NCI-H526 (cell line): Measurements from ENCODE around the gene TPRG1L.

Experiments used
- DNase-seq, 2 experiments: peaks; one replicate each; lab custom pipeline; 2025; lab: John Stamatoyannopoulos, UW

Gene TPRG1L

DNA sequence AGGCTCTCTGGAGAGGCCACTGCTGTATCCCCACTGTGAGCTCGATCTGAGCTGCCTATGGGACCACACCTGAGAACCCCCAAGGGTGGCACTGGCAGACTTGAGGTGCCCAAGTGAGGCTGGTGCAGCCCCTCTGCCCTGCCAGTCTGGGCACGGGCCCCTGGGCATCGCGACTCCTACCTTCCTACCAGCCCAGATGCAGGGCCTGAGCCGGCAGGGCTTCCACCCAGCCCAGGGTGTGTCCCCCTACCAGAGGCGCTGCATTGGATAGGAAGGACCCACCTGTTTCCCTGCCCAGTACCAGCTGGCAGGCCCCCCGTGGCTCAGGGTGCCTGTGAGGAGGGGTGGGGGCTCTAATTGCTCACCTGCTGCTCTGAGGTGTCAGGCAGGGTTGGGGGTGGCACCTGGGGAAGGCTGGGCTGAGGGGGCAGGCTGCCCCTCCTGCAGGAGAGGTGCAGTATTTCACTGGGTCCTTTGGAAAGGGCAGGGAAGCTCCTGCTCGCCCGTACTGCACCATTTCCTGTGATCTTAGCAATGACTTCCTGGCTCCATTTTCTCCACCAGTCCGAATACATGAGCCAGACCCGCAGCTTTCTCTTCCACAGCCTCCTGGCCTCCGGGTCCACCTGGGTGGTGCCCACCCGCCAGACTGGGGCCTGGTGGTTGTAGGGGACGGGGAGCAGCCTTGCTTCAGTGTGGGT lies 39.3 kb downstream of the TPRG1L start:
- peak; percentile 23 to 61 for DNase-seq

DNA sequence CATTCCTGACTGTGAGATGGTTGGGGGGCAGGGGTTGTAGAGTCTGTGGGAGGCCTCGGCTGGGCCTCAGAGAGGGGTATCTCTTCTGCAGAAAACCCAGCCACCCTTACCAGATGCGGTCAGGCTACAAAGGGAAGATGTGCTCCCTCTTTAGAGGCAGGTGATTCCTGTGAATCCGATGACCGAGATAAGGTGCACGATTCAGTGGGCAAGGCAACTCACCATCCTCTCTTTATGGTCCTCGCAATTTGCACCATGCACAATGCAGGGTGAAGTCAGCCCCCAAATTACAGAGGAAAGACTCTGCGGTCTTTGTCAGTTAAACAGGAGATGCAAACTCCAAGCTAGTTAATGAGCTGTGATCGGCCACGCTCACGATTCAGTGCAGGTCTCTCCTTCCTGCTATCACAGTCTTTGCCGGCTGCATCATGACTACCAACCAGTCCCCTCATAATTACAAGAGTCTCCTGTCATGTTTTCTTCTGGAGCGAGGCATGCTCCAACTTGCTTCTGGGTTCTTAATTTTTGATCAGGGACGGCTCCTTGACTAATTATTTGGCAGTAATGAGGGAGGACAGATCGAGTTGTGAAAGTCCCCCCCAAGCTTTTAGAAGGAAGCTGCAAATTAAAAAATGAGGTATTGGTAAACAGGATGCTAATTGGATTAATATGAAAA lies 40.0 kb downstream of the TPRG1L start:
- peak; percentile 78 to 81 for DNase-seq

DNA sequence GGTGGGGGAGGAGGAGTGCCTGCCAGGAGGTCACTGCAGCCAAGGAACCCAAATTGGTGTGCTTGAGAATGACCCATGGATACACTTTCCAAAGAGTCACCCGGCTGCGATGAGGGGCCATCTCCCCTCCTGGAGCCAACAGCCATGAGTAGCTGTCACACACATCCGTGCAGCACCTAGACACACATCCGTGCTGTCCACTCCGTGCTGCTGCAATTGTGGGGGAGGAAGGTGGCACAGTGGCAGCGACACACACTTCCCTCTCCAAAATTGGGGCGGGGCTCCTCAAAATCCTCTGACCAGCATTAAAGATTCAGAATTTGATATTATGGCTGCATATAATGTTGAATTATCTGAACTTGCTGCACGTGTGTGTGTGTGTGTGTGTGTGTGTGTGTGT lies 43.3 kb downstream of the TPRG1L start:
- no peak for DNase-seq

DNA sequence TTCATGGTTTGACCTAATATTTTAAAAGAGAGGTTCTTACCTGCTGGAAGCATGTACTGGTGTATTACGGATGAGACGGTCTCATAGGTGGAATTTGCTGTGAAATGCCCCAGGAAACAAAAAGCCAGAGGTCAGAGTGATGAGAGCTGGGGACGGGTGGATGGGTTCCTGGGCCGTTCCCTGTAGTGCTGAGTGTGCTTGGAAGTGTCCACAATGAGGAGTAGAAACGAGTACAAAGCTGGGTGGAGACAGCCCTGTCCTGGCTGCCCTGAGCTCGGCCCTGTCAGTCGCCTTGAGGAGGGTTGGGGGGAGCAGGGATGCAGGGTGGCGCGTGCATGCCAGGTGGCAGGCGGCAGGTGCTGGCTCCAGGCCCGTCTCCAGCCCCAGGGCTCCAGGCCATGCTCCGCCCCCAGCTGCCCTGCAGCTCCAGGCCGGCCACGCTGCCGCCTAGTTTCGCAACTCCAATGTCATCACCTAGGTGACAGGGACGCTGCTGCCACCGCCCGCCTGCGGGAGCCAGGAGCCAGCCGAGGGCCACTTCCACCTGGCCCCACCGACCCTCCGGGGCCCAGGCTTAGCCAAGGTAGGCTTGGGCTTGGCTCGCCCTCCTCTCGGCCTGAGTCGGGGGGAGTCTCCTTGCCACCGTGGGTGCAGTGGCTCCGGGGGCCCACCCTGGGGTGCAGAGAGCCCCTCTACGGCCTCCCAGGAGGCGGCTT lies 43.9 kb downstream of the TPRG1L start:
- peak; percentile 60 to 93 for DNase-seq

DNA sequence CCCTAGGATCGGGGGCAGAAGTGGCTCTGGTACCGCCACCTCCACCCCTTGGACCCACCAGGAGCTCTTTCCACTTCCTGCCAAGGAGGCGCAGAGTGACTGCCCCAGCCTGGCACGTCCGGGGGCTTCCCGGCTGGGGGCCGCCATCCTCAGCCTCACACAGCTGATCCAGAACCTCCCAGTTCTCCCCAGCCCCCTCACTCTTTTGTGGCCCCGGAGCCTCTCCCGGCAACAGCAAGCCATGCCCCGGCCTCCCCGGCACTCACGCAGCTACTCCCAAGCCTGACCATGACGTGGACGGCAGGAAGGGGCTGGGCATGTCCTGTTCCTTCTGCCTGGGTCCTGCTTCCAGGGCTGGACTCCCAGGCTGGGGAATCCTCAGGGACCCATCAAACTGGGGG lies 44.6 kb downstream of the TPRG1L start:
- DNase-seq: no peak

DNA sequence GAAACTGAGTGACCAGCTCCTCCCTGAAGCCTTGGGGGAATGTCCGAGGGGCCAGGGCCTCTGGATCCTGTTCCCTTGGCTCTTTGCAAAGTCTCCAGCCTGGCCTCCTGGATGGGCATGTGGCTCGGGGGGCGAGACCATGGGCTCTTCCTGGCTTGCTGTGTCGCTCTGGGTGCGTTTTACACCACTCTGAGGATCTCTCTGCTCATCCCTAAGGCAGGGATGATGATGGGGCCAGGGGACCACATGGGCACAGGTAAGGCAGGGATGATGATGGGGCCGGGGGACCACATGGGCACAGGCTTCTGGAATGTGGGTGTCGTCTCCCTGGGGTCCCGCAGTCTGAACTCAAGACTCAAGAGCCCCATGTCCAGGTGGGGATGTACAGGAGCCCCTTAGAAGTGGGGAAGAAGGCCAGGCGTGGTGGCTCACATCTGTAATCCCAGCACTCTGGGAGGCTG lies 45.2 kb downstream of the TPRG1L start:
- no peak for DNase-seq

DNA sequence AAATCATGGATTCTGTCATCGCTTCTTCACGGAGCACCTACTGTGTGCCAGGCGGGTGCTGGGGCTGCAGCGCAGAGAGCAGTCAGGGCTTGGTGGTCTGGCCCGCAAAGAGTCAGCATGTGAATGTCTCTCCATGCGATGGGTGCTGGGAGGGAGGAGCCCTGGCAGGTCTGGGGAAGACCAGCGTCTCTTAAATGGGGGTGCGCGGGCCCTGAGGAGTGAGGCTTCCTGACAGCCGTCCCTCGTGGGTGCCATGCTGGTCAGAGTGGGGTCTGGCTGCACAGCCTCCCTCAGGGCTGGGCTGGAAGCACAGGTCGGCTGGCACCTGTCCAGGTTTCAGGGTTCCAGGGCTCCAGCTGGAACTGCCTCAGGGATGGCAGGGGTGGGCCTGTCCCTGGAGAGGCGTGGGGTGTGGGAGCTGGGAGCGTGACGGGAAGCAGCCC lies 46.0 kb downstream of the TPRG1L start:
- no peak for DNase-seq

DNA sequence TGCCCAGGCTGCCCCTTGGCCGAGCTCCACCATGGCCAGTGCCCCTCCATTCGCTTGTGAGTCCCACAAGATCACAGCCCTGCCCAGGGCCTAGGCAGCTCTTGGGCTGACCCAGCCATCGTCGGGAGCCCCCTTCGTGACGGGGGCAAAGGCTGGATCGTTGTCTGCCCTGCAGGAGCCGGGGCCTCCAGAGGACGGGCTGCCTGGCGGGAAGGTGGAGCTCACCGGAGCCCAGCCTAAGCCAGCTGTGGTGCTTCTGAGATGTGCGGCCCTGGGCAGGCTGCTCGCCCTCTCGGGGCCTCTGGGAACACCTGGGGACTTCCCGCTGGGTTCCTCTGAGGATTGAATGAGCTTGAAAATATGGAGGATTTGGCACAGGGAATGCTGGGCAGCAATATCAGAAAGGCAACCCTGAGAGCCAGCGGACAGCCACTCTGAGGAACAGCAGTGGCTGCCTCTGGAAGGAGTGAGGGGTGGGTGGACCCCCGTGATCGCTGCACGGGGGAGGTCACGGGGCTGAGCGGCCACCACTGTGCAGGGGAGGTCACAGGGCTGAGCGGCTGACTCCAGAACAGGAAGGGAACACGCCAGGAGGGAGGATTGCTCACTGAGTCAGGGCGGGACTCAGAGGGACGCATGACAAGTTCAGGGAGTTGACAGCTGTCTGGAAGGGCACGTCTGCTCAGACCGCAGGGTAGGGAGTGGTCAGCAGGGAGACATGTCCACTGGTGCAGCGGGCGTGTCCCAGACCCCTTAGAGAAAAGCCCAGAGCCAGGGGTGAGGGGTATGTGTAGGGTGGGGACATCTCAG lies 46.8 kb downstream of the TPRG1L start:
- no peak for DNase-seq

DNA sequence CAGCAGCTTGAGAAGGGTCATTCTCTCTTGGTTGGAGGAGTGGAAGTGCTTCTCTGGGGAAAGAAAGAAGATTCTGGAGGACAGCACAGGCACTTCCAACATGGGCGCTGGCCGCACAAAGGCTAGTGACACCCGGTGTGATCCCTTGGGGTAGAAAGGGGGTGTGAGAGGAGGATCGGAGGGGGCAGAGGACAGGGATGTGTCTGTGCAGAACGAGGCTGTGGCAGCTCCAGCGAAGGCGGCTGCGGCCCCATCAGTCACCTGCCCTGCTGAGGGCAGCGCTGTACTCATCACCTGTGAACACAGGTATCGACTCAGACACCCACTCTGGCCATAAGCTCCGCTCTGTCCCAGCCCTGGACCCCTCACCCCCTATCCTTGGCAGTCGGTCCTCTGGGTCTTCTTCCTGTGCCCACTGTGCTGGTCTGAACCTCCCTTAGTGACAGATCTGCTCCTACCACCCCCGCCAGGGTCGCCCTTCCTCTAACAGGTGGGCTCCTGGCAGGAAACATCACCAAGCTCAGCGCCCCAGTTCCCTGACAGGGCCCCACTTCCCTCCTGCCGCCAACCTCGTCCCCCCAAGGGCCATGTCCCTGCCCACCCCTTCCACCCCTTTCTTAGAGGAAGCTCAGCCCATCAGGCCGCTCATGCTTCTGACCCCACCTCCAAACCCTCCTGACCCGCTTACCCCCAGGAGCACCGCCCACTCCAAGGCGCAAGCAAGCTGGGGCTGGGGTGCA lies 47.6 kb downstream of the TPRG1L start:
- no peak for DNase-seq

DNA sequence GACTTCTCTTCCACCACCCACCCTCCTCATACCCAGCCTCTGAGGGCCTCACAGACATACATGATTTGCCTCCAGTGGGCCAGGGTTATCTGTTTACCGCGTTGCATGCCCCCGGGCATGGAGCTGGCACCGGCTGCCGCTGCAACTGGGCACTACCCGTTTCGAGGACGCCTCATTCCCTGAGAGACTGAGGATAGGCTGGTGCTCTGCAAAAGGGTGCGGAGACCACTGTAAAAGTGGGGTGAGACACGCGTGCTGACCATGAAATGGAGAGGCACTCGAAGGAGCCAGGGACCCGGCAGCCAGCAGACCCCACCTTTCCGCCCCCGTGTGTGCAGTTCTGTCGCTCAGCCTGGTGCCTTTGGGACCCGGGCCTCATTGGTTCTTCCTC lies 48.2 kb downstream of the TPRG1L start:
- no peak for DNase-seq

DNA sequence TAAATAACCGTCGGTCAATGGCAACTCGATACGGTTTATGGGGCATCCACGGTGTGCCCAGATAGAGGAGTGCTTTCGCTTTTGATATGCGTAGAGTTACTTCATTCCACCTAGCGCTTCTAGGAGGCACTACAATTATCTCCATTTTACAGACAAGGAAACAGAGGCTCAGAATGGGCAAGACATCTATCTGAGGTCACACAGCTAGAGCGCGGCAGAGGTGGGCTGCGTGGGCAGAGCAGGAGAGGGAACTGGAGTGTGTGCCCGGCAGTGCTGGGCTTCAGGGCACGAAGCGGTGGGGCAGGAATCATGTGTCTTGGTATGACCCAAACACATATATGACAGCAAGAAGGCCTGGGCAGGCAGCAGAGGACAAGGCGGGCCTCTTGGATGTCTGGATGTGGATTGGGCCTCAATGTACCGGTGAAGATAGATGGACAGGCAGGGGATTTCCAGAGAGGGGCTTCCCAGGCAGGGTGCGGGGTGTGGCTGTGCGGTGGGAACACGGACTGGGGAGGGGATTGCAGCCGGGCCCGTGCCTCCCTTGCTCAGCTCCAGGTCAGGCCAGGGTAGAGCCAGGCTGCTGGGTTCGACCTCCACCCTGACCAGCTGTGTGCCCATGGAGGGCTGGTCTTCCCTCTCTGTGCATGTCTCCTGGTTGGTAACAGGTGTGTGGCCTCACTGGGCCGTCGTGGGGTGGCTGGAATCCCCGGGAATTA lies 48.7 kb downstream of the TPRG1L start:
- no peak for DNase-seq

DNA sequence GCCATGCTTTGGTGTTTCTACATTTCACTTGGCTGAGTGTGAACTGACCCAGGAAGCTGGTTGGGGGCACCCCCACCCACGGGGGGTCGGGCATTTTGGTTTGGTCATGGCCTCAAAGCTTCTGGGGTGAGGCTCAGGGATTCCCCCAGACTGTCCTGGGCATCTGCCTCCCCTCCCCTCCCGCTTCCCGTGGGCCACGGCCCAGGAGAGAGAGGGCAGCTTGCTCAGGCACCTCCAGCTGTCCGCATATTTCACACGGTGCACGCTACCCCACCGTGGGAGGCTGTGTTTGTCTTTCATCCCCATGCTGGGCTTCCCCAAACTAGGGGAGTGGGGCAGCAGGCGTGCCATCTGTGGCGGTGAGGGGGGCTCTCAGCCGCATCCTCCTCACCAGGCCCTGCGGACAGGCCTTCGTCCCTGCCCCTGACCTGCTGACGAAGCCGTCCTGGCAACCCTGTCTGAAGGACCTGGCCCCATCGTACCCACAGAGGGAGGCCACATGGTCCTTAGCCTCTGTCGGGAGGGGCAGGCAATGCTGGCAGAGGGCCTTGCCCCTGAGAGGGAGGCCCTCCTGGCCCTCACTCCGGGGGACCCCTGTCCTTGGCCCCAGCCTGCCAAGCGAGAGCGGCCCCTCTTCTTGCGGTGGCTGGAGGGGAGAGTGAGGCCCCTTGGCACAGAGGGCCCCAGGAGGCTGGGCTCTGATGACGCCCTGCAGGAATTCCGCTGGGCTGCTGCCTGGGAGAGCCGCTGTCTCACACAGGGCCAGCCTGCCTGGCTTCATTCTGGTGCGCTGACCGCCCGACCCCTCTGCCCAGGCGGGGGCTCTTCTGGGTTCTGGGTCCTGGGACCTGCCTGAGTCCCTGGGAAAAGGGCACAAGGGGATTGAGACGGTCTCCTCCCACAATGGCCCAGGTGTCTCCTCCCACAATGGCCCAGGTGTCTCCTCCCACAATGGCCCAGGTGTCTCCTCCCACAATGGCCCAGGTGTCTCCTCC lies 49.6 kb downstream of the TPRG1L start:
- peak in 1 of 2 experiments; percentile 47 for DNase-seq

DNA sequence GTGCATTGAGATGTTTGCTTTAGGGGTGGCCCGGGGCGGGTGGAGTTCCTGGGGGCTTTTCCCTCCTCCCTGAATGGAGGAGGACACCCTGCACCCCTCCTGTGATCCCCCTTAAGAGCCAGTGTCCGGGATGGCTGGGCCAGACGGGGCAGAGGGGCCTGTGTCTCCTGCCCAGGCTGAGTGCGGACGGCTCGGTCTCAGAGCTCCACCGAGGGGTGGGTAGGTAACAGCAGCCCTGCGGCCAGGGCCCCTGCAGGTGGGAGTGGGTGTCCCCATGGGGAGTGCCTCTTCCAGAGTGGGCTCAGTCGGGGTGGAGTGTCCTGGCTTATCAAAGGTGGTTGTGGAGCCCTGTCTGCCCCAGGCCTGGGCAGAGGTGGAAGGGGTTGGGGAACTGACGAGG lies 50.6 kb downstream of the TPRG1L start:
- DNase-seq: no peak

DNA sequence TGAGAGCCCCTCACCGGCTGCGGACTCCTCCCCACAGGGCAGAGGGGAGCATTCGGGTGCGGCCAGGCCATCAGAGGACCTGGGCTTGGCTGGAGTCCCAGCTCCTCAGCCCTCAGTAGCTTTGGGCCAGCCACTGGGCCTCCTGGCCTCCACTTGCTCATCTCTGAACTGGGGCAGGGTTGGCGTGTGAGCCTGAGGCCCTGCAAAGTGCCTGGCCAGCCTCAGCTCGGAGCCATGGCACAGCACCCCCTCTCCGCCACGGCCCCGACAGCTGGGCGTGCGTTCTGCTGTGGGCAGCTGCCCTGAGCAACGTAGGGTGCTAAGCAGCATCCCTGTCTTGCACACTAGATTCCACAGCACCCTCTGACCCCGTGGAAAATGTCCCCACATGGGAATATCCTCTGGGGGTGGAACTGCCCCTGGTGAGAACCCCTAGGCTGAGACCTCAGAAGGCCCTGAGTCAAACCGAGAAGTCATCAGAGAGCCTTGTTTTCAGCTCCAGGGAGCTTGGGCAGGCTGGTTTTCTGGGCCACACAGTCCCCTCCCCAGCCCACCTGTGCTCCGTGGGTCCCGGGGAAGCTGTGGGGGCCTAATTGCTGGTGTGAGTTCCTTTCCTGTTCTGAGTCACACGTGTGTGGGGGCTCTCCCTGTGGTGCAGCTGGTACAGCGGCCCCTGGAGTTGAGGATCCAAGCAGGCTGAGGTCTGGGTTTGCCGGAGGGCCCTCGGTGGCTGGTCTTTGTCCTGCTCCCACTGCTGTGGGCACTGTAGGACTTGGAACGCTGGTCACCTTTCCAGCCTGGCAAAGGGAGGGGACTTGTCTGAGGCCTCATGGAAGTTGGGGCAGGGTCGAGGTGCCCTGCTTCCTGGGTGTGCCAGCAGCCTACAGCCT lies 52.0 kb downstream of the TPRG1L start:
- no peak for DNase-seq

DNA sequence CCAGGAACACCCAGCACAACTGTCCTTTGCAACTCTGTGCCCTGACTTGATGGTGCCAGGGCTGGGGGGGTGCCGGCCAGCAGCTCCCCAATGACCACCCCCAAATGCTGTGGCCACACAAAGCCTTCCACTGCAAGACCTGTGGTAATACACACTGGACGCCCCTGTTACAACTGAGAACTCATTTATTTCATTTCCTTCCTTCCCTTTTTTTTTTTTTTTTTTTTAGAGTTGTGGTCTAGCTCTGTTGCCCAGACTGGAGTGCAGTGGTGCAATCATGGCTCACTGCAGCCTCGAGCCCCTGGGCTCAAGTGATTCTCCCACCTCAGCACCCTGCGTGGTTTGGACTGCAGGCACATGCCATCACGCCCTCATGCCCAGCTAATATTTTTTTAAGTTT lies 52.7 kb downstream of the TPRG1L start:
- no peak for DNase-seq

DNA sequence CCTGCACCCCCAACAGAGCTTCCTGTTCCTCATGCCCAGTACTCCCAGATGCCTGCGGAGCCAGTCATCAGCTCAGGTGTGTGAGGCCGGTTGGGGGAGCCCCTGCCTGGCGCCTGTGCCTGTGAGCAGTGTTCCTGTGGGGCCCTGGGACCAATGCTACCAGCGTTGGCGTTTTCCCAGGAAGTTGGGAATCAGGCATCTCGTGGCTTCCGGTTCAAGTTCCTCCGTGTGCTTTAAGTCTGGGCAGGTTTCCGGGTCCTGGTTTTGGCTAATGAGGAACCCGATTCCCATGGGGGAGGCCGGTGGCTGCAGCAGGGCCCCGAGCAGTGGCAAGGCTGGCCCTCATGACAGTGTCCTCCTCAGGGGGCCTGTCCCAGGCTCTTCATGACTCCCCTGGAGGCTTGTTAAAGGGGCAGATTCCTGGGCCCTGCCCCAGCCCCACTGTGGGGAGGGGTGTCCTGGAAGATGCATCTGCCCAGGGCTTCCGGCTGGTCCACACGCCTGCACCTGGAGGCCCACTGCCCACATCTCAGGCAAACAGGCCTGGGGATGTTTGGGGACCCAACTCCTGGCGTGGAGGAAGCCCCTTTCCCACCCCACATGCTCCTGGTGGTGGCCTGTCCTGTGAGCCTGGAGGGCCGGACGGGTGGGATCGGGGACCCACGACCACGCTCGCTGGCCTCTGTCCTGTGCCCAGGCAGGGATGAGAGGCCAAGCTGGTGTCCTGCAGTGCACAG lies 53.7 kb downstream of the TPRG1L start:
- DNase-seq: peak in 1 of 2 experiments; percentile 36

DNA sequence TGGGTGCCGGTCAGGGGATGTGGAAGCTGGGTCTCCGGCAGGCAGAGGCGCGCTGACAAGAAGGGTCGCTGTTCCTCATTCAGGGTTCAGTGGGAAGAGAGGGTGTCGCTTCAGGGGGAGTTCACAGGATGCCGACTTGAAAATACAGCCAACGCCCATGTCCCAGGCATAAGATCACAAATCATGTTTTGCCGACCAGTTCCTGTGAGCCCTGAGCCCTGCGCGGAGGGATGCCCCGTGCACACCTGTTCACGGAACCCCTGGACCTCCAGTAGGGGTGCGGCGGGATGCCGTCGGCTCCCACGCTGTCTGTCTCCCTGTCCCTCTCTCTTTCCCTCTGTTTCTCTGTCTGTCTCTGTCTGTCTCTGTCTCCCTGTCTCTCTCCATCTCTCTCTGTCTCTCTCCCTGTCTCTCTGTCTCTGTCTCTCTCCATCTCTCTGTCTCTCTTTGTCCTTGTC lies 54.3 kb downstream of the TPRG1L start:
- DNase-seq: no peak
